ENCODE measurements around the gene LSAMP. TPM values are rescaled to one million over a fixed set of nuclear protein-coding genes. Genes with fewer than 3 reads are reported as not detected.

Gene LSAMP
- polyA plus RNA-seq, 1 of the 3 experiments (the other 2 are of a cell fraction) = 6.6 TPM

DNA sequence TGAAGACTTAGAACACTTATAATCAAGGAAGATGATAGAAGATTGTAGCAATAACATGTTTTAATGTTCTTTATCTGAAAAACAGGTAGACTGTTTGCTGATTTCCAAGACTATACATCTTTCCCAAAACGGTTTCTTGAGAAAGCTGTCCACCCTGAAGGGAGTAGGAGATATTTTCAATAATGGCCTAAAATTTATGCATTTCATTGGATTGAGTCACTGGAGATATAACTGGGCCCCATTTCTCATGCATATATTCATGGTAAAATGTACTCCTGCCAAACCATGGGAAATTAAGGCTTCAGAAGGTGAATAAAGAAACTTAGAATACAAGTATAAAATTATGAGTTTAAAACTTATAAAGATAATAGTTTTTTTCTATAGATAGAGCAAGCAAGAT, 143.9 kb downstream of the LSAMP start:
- H3K27me3 ChIP-seq (ENCODE audit: insufficient read depth) = no peaks in the 10 kb centered on the region
- ChIA-PET POLR2A (no interaction called here), CTCF (no interaction called here)
- no peak overlapping the region for H3K4me2 ChIP-seq
- H3K4me1 ChIP-seq (ENCODE audit: control insufficient read depth in 1 of 2, insufficient read depth in 2 of 2, low read depth in 1 of 2, low read length in 1 of 2) = peaks cover 0 to 7% of the 10 kb centered on the region in 2 experiments; a peak in 2 of 4 replicates
- no peaks in the 10 kb centered on the region for H3K36me3 ChIP-seq (replicated peaks in 1 of 2; ENCODE audit: control insufficient read depth in 1 of 2, insufficient read depth in 2 of 2, low read length in 1 of 2)
- H3K9ac ChIP-seq = no peak overlapping the region
- peaks cover 11% of the 10 kb centered on the region for H3F3A ChIP-seq (replicated peaks; ENCODE audit: insufficient read depth)
- no peaks in the 10 kb centered on the region for H4K20me1 ChIP-seq (ENCODE audit: insufficient read depth)
- 84% methylated on average over 1 of the region's 1 CpG for WGBS (ENCODE audit: low lambda C conversion rate)
- no peaks in the 10 kb centered on the region for H3K79me2 ChIP-seq (ENCODE audit: insufficient read depth)
- TF ChIP-seq NFIC (IDR thresholded peaks at IDR 0.05; ENCODE audit: borderline replicate concordance) (no peak), RCOR1 (IDR thresholded peaks at IDR 0.05; ENCODE audit: low read length) (no peak), EZH2phosphoT487 (IDR thresholded peaks at IDR 0.05; ENCODE audit: borderline replicate concordance, low read depth) (no peak), MEF2A (IDR thresholded peaks at IDR 0.05; ENCODE audit: borderline replicate concordance, low read depth) (no peak), FOSL2 (IDR thresholded peaks at IDR 0.05; ENCODE audit: borderline replicate concordance, low read depth) (no peak), ZBTB33 (IDR thresholded peaks at IDR 0.05; ENCODE audit: borderline replicate concordance, low read depth) (no peak), CTCF (IDR thresholded peaks at IDR 0.05) (no peak), ELF1 (IDR thresholded peaks at IDR 0.05) (no peak), TAF1 (IDR thresholded peaks at IDR 0.05; ENCODE audit: borderline replicate concordance, low read depth, low read length) (no peak), RFX5 (IDR thresholded peaks at IDR 0.05; ENCODE audit: low read length) (no peak), RXRA (IDR thresholded peaks at IDR 0.05; ENCODE audit: borderline replicate concordance, low read depth) (no peak), MXI1 (IDR thresholded peaks at IDR 0.05; ENCODE audit: low read depth, low read length) (no peak), GABPA (IDR thresholded peaks at IDR 0.05; ENCODE audit: low read depth) (no peak), POLR2AphosphoS5 (IDR thresholded peaks at IDR 0.05; ENCODE audit: low read depth, low read length) (no peak), EP300 (IDR thresholded peaks at IDR 0.05; ENCODE audit: borderline replicate concordance in 1 of 2, low read depth in 1 of 2, low read length in 1 of 2) (no peak), FOXM1 (IDR thresholded peaks at IDR 0.05; ENCODE audit: low read depth) (no peak), YY1 (IDR thresholded peaks at IDR 0.05; ENCODE audit: low read depth) (no peak)
- H3K27ac ChIP-seq (ENCODE audit: low read depth in 2 of 2, low read length in 1 of 2) = peak overlapping the region in 1 of 2 experiments; percentile 77; a peak in 1 of 4 replicates
- H2AFZ ChIP-seq (ENCODE audit: low read depth) = no peak overlapping the region
- H3K9me2 ChIP-seq = no peaks in the 10 kb centered on the region
- H3K4me3 ChIP-seq (ENCODE audit: low read depth in 2 of 2, low read length in 1 of 2) = no peak overlapping the region
- no peaks in the 10 kb centered on the region for H3K9me3 ChIP-seq
- DNase-seq = no peak

All from SK-N-SH (cell line).